ENCODE results near the gene DLX3. TPM values are rescaled to one million over a fixed set of nuclear protein-coding genes. Genes with fewer than 3 reads are reported as not detected.

The DLX3 gene
- total RNA-seq (2014; rRNA removed) (0.18 and 0.23 TPM in 2 replicates), Bru-seq, nascent RNA (percentile 29 among the genes with signal in this experiment), BruChase-seq, experiment 1, labeled RNA remaining after a 6-hour chase (percentile 30 among the genes with signal in this experiment), BruChase-seq, experiment 2, labeled RNA remaining after a 2-hour chase (percentile 23 among the genes with signal in this experiment)
- long read RNA-seq = 0 reads

DNA sequence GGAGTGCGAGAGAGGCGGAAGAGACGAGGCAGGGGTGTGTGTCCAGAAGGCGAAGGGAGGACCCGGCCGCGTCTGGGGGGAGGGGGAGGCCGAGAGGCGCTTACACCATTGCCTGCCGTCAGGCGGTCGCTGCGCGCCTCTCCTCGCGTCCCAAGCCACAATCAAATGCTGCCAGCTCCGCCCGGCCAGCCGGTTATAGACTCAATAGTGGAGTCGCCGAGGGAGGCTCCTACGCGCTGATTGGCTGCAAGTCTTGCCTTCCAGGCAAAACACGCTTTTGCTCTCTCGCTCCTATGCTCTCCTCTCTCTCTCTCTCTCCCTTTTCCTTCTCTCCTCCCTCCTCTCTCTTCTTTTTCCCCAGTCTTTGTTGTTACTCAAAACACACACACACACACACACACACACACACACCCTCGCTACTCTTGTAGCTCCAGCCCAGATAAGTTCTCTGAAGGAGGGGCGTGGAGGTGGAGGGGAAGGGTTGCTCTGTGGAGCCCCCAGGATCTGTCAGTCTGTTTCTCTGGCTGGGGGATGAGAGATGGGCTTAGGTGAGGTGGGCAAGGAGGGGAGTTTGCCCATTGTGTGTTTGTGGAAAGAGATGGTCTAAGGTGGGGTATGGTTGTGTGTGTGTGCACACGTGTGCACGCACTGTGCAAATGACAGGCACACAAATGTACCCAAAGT is at the start of gene DLX3:
Gene DLX3 (minus strand): TSS at position 170 of the 684 bp plus-strand sequence. CDS start 226 bp downstream, outside the sequence.
- Histone ChIP-seq H3K9me2 (replicated peaks; ENCODE audit: low read length) (no peaks in the 10 kb centered on the region), H3K4me2 (ENCODE audit: low read length) (peak within 1 kb of the TSS; percentile 85), H3K27ac (ENCODE audit: low read length) (no peak within 1 kb of the TSS), H4K20me1 (ENCODE audit: low read length) (no peaks in the 10 kb centered on the region), H3K36me3 (ENCODE audit: low read depth, low read length) (no peaks in the 10 kb centered on the region), H3K9me3 (ENCODE audit: low read length) (no peaks in the 10 kb centered on the region), H3K9ac (ENCODE audit: low read length) (no peak within 1 kb of the TSS), H3K4me3 (ENCODE audit: low read length) (peak within 1 kb of the TSS; percentile 68), H3K4me1 (ENCODE audit: insufficient read depth, low read length) (peaks cover 32% of the 10 kb centered on the region), H3F3A (ENCODE audit: low read length, unreplicated experiment) (no peaks in the 10 kb centered on the region), H3K27me3 (ENCODE audit: low read length) (peaks cover 12% of the 10 kb centered on the region), H3K79me2 (ENCODE audit: low read length) (no peaks in the 10 kb centered on the region), H2AFZ (ENCODE audit: low read length) (peak within 1 kb of the TSS; percentile 73)
- ChIA-PET POLR2A (ENCODE audit: unreplicated experiment) (no interaction called here), CTCF (interaction anchor here (0.6 to 4.1 kb wide), 3 partner anchors 43 to 96 kb away, joined by 5 to 35 read pairs (median 7); no protein-coding TSS in a partner anchor)
- TF ChIP-seq EZH2phosphoT487 (IDR thresholded peaks at IDR 0.05; ENCODE audit: borderline replicate concordance, low read length) = no peak
- no peak for TF ChIP-seq EZH2 (IDR thresholded peaks at IDR 0.05; ENCODE audit: low read length, unreplicated experiment)
- no peak for TF ChIP-seq CTCF (conservative IDR thresholded peaks at IDR 0.05; ENCODE audit: low read depth, low read length)
- intact Hi-C loops (cut with micrococcal nuclease) = loop anchor here (5.0 kb wide), 2 partner anchors 288 to 428 kb away; partner anchors contain the start of gene SLC35B1
- ATAC-seq (peak; percentile 48), DNase-seq (peak; percentile 91)
- BruUV-seq (replicated peaks) = no TSS peak

DNA sequence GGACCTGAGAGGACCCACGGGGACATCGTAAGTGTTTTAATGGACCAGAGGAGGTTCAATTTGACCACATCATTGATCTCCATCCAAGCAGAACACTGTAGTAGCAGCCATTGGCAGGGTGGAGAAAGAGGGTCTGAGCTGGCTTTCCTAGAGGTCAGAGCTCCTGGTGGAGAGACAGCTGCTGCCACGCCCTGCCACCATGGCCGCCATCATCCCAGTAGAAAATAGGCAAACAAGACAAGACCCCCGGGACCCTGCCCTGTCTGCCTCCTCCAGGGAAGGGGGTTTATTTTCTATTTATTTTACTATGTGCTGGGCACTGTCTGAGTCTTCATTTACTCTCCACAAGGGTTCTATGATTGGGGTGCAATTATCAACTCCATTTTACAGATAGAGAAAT is 49.5 kb upstream of the DLX3 start:
- ChIA-PET POLR2A (ENCODE audit: unreplicated experiment) (no interaction called here), CTCF (no interaction called here)
- no peaks in the 10 kb centered on the region for H3K9me2 ChIP-seq (replicated peaks; ENCODE audit: low read length)
- no peaks in the 10 kb centered on the region for H4K20me1 ChIP-seq (ENCODE audit: low read length)
- intact Hi-C loops (cut with micrococcal nuclease) = no loop called here
- peak overlapping the region; percentile 48 for H3K27ac ChIP-seq (ENCODE audit: low read length)
- ATAC-seq = no peak
- TF ChIP-seq EZH2 (IDR thresholded peaks at IDR 0.05; ENCODE audit: low read length, unreplicated experiment) = no peak
- no peak for TF ChIP-seq EZH2phosphoT487 (IDR thresholded peaks at IDR 0.05; ENCODE audit: borderline replicate concordance, low read length)
- H3F3A ChIP-seq (ENCODE audit: low read length, unreplicated experiment) = no peaks in the 10 kb centered on the region
- H3K9me3 ChIP-seq (ENCODE audit: low read length) = no peaks in the 10 kb centered on the region
- H3K79me2 ChIP-seq (ENCODE audit: low read length) = no peaks in the 10 kb centered on the region
- H2AFZ ChIP-seq (ENCODE audit: low read length) = no peak overlapping the region
- peaks cover 60% of the 10 kb centered on the region for H3K4me1 ChIP-seq (ENCODE audit: insufficient read depth, low read length)
- no peak overlapping the region for H3K4me3 ChIP-seq (ENCODE audit: low read length)
- no peak overlapping the region for H3K4me2 ChIP-seq (ENCODE audit: low read length)
- H3K27me3 ChIP-seq (ENCODE audit: low read length) = no peaks in the 10 kb centered on the region
- no TSS peak for BruUV-seq (replicated peaks)
- no peak overlapping the region for H3K9ac ChIP-seq (ENCODE audit: low read length)
- no peak for DNase-seq
- no peaks in the 10 kb centered on the region for H3K36me3 ChIP-seq (ENCODE audit: low read depth, low read length)

DNA sequence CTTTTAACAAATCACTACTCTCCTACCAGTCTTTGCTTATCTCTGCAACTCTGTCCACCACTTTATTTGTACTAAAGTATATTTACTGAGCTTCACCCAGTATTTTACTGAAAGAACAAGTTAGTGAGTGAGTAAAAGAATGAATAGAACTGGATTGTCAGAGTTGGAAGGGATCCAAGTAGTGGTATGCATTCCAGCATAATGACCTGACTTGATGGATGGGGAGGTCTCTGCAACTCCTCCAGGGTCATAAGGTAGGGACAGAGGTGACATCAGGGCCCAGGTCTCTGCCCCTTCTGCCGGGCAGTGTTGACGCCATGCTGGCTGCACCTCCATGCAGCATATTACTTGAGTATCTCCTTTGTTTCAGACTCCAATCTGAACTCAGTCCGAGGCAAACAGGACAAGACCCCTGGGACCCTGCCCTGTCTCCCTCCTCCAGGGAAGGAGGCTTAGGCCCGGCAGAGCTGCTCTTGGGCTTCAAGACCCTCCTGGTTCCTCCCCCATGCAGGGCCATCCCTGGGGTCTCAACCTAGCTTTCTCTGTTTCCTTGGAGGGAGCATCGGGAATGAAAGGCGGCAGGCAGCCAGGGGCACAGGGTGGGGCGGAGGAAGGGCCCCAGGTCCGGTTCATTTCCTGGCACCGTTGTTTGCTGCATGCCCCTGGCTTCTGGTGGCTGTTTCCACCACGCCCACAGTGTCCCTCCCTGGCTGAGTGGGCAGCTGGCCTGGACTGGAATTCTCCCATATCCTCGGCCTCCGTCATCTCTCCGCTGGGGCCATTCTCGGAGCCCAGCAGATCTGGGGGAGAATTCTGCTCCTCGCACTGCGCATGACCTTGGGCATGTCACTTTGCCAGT is 48.5 kb upstream of the DLX3 start:
- CTCF ChIA-PET = interaction anchor here (1.4 kb wide), 1 partner anchor 15 kb away, joined by 5 read pairs; no protein-coding TSS in a partner anchor
- Histone ChIP-seq H2AFZ (ENCODE audit: low read length) (no peak overlapping the region), H4K20me1 (ENCODE audit: low read length) (no peaks in the 10 kb centered on the region), H3K4me2 (ENCODE audit: low read length) (peak overlapping the region; percentile 26), H3F3A (ENCODE audit: low read length, unreplicated experiment) (no peaks in the 10 kb centered on the region), H3K9me3 (ENCODE audit: low read length) (no peaks in the 10 kb centered on the region), H3K9ac (ENCODE audit: low read length) (no peak overlapping the region), H3K4me1 (ENCODE audit: insufficient read depth, low read length) (peaks cover 55% of the 10 kb centered on the region), H3K79me2 (ENCODE audit: low read length) (no peaks in the 10 kb centered on the region), H3K27ac (ENCODE audit: low read length) (peak overlapping the region; percentile 29), H3K9me2 (replicated peaks; ENCODE audit: low read length) (no peaks in the 10 kb centered on the region), H3K27me3 (ENCODE audit: low read length) (no peaks in the 10 kb centered on the region), H3K4me3 (ENCODE audit: low read length) (no peak overlapping the region), H3K36me3 (ENCODE audit: low read depth, low read length) (no peaks in the 10 kb centered on the region)
- no TSS peak for BruUV-seq (replicated peaks)
- DNase-seq = peak; percentile 86
- intact Hi-C loops (cut with micrococcal nuclease) = no loop called here
- peak; percentile 25 for ATAC-seq
- POLR2A ChIA-PET (ENCODE audit: unreplicated experiment) = no interaction called here
- TF ChIP-seq CTCF (conservative IDR thresholded peaks at IDR 0.05; ENCODE audit: low read depth, low read length) (no peak), EZH2 (IDR thresholded peaks at IDR 0.05; ENCODE audit: low read length, unreplicated experiment) (no peak), EZH2phosphoT487 (IDR thresholded peaks at IDR 0.05; ENCODE audit: borderline replicate concordance, low read length) (no peak)
